ENCODE measurements around the gene MRPL58. TPM values are rescaled to one million over a fixed set of nuclear protein-coding genes. Genes with fewer than 3 reads are reported as not detected.

Gene MRPL58
- total and polyA plus RNA-seq, 2 of the 8 experiments (the other 6 are each of a cell fraction or from before 2014, with no cell fraction given): 43.6 to 49.1 TPM

DNA sequence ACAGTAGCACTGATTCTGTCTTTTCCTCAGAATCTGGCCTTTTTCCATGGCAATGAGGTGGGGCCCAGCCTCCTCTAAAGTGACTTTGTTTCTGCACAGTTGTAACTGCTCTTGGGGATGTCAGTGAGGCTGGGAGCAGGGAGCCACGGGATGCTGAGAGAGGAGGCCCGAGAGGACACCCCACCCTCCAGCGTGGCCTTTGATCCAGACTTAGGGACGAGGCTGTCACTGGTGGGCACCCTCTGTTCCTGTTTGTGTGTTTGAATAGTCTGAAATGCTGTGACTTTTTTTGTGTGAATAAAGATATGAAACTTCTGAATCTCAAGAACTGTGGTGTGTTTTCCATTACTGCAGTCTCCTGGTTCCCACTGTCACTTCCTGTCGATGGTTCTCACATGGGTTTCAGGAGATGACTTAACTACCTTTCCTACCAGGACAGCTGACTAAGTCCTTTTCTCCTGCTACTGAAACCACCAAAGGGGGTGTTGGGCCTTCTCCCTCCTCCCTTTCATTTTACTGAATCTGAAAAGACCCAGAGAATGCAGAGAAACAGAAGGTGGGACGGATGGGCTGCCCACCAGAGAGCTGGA lies 53.2 kb downstream of the MRPL58 start (continued):
- TF ChIP-seq BRCA1 (IDR thresholded peaks at IDR 0.05; ENCODE audit: low read depth, low read length) (no peak), POLR2AphosphoS5 (IDR thresholded peaks at IDR 0.05; ENCODE audit: low read depth, low read length) (no peak)
